Left kidney (tissue), 2 donors: Measurements from ENCODE around the gene NUTM2D. TPM values are rescaled to one million over a fixed set of nuclear protein-coding genes. Genes with fewer than 3 reads are reported as not detected.
"Not testable (repeated sequence)": the region's sequence is repeated elsewhere in the genome, so short reads cannot be mapped to it uniquely, and the experiment has no call there.

ENCODE experiments used
- DNase-seq: peaks from one replicate; pipeline ENCODE4 v3.0.0-alpha.2; 2013
- polyA plus RNA-seq: library from polyadenylated mRNA; unstranded; fragments of 120-200 nt; gene quantifications from one replicate; pipeline ENCODE4 v1.2.1, GENCODE V29; 2013; ENCODE audit not compliant: insufficient read length

NUTM2D gene
- polyA plus RNA-seq, 1 donor, result 12.7 TPM

- not testable (repeated sequence) for DNase-seq
Observed at GRCh38 chr10:87379115-87379514, 21.6 kb downstream of the NUTM2D start.

- DNase-seq, result not testable (repeated sequence)
Observed at GRCh38 chr10:87383149-87383857, 25.8 kb downstream of the NUTM2D start.

- DNase-seq, result not testable (repeated sequence)
Observed at GRCh38 chr10:87384283-87384682, 26.7 kb downstream of the NUTM2D start.

- DNase-seq, result not testable (repeated sequence)
Observed at GRCh38 chr10:87385762-87386360, 28.3 kb downstream of the NUTM2D start.

GRCh38 chr10:87391360-87391759, 33.8 kb downstream of the NUTM2D start:
- not testable (repeated sequence) for DNase-seq

GRCh38 chr10:87396206-87396605, 38.7 kb downstream of the NUTM2D start:
- DNase-seq, result not testable (repeated sequence)

- DNase-seq, result not testable (repeated sequence)
Observed at GRCh38 chr10:87398436-87398835, 40.9 kb downstream of the NUTM2D start.

- DNase-seq, result not testable (repeated sequence)
Observed at GRCh38 chr10:87407516-87408467, 50.2 kb downstream of the NUTM2D start.

- not testable (repeated sequence) for DNase-seq
Observed at GRCh38 chr10:87413921-87414320, 56.4 kb downstream of the NUTM2D start.

Other genes starting within 250 kb of the NUTM2D start
- 3.6 TPM for gene NUTM2A, start 132.3 kb upstream of the NUTM2D start, polyA plus RNA-seq
- gene MINPP1, start 147.1 kb downstream of the NUTM2D start, polyA plus RNA-seq, result 42.6 TPM